Sciatic nerve (tissue), 2 donors: Measurements from ENCODE around the gene BACE1-AS. TPM values are rescaled to one million over a fixed set of nuclear protein-coding genes. Genes with fewer than 3 reads are reported as not detected.
A peak's percentile ranks its signal among the peaks of the same experiment; 100 is the strongest.
"Not testable (repeated sequence)": the region's sequence is repeated elsewhere in the genome, so short reads cannot be mapped to it uniquely, and the experiment has no call there.

Experiments
- ATAC-seq: fragments of 200-7000 bp; cut with Tn5 transposase; one replicate; pipeline ENCODE4 v1.9.1; 2020; ENCODE audit warnings: mild to moderate bottlenecking, moderate library complexity
- DNase-seq: peaks from one replicate; pipeline ENCODE4 v3.0.0-alpha.2; 2020; ENCODE audit warnings: low spot score
- intact Hi-C: fragments of 100-400 bp; cut with DNase I; formaldehyde crosslinking; loops from one replicate; pipeline ENCODE4 v1.14.2; 2022
- total RNA-seq: library from RNA; stranded (reverse); fragmentation: NEBNext Ultra II Directional; extraction: Animal tissue kit (Norgen Biotek cat#: 25700); gene quantifications from one replicate; pipeline ENCODE4 v1.2.1, GENCODE V29; 2021
- donor health status: DM: no; HTN: no; CAD: no.
- donor health status: DM: no; HTN: no; CAD: no.

Gene BACE1-AS
- total RNA-seq, 1 donor from 2014 or later: 13.2 TPM

GRCh38 chr11:117315285-117316196 lies 24.4 kb downstream of the BACE1-AS start:
- peak; percentile 58 for DNase-seq
- intact Hi-C loops: no loop called here
- ATAC-seq: peak; percentile 7

GRCh38 chr11:117316197-117316961 lies 25.2 kb downstream of the BACE1-AS start, which contains the start of gene BACE1:
TSS of gene BACE1 (minus strand) at chr11:117316256. CDS start at chr11:117315795, 461 bp downstream.
- intact Hi-C loops: no loop called here
- peak; percentile 96 for ATAC-seq
- peak; percentile 87 for DNase-seq

GRCh38 chr11:117318738-117319137 lies 27.6 kb downstream of the BACE1-AS start:
- intact Hi-C loops: no loop called here
- no peak for DNase-seq
- ATAC-seq: no peak

GRCh38 chr11:117319214-117319840 lies 28.2 kb downstream of the BACE1-AS start:
- ATAC-seq (no peak), DNase-seq (no peak)
- intact Hi-C loops: no loop called here

DNA sequence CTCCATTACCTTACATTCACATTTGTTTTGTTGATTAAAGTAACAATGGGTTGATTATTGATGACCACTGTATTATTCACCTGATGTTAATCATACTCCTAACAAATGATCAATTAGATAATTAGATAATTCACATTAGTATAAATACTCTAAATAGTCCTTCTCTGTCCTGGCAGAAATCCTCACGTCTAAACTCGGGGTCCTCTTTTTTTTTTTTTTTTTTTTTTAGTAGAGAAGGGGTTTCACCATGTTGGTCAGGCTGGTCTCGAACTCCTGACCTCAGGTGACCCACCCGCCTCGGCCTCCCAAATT lies 36.1 kb downstream of the BACE1-AS start:
- intact Hi-C loops, DNase-seq, ATAC-seq: not testable (repeated sequence)

DNA sequence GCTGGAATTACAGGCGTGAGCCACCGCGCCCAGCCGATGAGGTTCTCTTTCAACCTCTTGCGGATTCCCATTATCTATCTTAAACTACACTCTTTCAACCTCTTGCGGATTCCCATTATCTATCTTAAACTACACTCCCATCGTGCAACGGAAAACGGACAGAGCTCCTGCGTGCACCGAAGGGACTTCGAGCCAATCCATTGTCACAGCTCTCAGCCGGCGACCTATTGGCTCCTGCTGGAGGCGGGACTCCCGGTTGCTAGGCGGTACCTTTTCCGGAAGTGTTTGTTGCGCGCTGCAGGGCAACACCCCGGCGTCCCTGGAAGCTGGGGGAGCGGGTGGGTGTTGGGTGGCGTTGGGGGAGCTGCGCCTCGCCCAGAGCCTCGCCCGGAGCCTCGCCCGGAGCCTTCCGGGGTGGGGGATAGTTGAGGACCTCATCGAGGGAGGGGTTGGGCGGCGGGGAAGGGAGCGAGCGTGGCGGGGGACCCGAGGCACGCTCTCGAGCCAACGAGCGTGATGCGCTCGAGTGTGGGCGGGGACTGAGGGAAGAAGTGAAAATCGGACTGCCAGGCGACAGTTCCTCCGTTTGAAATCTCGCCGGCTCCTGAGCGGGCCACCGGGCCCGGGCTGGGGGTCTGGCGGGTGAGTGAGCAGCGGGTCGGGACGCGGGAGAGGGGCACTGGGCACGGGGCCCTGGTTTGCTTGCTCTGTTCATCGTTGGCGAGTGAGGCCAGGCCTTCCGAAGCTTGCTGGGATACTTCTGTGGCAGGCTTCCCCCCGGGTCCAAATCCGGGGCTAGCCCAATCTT lies 36.6 kb downstream of the BACE1-AS start, which contains the start of gene CEP164:
TSS of gene CEP164 (plus strand) at position 288 of the 808 bp plus-strand sequence. CDS start 10,733 bp downstream, outside the sequence.
- DNase-seq (peak; percentile 97), ATAC-seq (peak; percentile 98)
- intact Hi-C loops: no loop called here

- DNase-seq: no peak
- intact Hi-C loops: no loop called here
Measured at GRCh38 chr11:117328375-117329010, 37.3 kb downstream of the BACE1-AS start.

GRCh38 chr11:117332843-117333242 lies 41.7 kb downstream of the BACE1-AS start:
- no peak for ATAC-seq
- no peak for DNase-seq
- intact Hi-C loops: no loop called here

More at GRCh38 chr11:117328375-117329010, 37.3 kb downstream of the BACE1-AS start:
- ATAC-seq: peak; percentile 46

DNA sequence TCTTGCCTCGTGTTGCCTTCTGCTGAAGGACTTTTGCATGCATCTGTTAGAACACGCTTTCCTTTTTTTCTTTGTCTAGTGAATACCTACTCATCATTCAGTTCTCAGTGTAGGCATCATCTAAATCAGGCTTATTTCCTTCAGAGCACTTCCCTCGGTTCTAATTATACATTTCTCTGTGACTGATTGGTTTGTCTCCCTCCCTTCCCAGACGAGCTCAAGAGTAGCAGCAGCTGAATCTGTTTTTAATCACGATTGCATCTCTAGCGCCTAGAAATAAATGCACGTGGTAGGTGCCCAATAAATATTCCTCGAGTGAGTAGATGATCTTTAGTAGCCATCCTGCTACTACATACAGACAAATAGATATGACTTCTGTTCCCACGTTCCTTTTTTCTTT lies 42.8 kb downstream of the BACE1-AS start:
- intact Hi-C loops: no loop called here
- ATAC-seq: no peak
- no peak for DNase-seq

- ATAC-seq (no peak), DNase-seq (no peak)
- intact Hi-C loops: no loop called here
Measured at GRCh38 chr11:117334896-117335295, 43.8 kb downstream of the BACE1-AS start.

DNA sequence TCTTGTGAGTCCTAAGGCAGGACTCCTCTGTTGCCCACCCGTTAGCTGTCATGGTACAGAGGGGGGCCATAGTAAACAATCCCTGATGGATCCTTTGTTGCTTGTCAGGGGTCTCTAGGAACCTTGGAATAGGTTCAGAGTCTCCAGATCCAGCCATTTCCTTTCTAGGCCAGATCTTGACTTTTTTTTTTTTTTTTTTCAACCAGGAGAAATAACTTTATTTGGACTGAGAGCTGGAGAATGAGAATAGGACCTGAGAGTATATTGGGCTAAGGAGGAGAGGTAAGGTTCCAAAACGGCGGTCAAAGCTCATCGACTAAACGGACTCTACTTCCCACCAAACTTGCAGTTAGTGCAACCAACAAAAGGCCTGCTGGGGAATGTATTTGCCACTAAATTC lies 44.3 kb downstream of the BACE1-AS start:
- DNase-seq (no peak), ATAC-seq (no peak)
- intact Hi-C loops: no loop called here

DNA sequence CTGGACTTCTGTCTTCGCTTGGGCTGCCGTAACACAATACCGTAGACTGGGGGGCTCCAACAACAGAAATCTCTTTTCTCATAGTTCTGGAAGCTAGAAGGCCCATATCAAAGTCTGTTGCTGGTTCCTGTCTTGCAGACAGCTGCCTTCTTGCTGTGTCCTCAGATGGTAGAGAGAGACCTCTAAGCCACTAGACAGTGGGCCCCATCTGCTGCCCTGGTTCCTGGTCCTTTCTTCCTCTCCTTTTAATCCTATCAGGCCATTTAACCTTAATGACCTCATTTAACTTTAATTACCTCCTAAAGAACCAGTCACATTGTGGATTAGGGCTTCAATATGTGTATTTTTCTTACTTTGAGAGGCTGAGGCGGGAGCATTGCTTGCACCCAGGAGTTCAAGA lies 45.9 kb downstream of the BACE1-AS start:
- DNase-seq: no peak
- no peak for ATAC-seq
- intact Hi-C loops: no loop called here

Other genes starting within 250 kb of the BACE1-AS start
- gene SIK3, start 192.9 kb upstream of the BACE1-AS start, total RNA-seq: 68.9 TPM
- gene PAFAH1B2, start 147.1 kb upstream of the BACE1-AS start, total RNA-seq: 104 TPM
- gene SIDT2, start 112.6 kb upstream of the BACE1-AS start, total RNA-seq: 94.4 TPM
- gene TAGLN, start 92.0 kb upstream of the BACE1-AS start, total RNA-seq: 1,988 TPM
- 68.7 TPM for gene PCSK7, start 59.3 kb upstream of the BACE1-AS start, total RNA-seq
- gene RNF214, start 58.7 kb upstream of the BACE1-AS start, total RNA-seq: 36.8 TPM
- 30.8 TPM for gene BACE1, start 24.9 kb downstream of the BACE1-AS start, total RNA-seq
- 46.4 TPM for gene CEP164, start 36.5 kb downstream of the BACE1-AS start, total RNA-seq